Measurements from ENCODE around the gene UBAC2.

UBAC2 gene

DNA sequence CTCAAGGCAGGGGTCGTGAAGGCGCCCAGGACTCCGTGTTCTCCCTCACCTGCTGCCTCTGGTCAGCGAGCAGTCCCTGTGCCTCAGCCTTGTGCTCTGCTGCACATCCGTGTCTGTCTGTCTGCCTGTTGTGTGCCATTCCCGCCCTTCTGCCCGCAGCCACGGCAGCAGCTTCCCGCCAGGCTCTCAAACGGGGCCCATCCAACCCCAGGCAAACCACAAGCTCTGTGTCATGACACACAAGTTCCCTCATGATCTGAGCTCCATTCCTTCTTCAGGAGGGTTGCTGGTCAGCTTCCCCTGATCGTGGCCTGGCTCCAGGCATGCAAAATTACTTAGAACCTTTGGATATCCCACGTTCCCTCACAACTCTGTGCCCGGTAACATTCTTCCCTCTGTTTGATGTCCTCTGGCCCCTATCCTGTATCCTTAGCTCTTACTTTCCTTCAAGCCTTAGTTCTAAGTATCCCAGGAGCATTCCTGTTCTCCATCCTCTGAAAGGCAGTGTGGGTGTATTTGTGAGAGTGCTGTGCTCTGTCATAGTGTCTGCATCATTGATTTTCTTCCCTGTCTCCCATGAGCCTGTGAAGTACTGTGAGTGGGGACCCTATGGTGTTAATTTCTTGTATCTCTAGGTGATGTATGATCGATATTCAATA is 103.3 kb downstream of the UBAC2 start:
- Histone ChIP-seq H3K4me1 (ENCODE audit: control insufficient read depth, insufficient read depth, low read length, poor library complexity, severe bottlenecking) (peaks cover 15% of the 10 kb centered on the region), H3K36me3 (ENCODE audit: control insufficient read depth, insufficient read depth, low read length) (no peaks in the 10 kb centered on the region), H3K9me3 (ENCODE audit: control insufficient read depth, low read length) (no peaks in the 10 kb centered on the region), H3K4me3 (ENCODE audit: extremely low read depth, insufficient read depth, low read length, poor library complexity, severe bottlenecking) (no peak overlapping the region), H3K27ac (ENCODE audit: low read depth, low read length, severe bottlenecking) (no peak overlapping the region)
- 95% methylated on average over 8 to 13 of the region's 14 CpGs for WGBS, 2 experiments (ENCODE audit: insufficient coverage in 2 of 2)

DNA sequence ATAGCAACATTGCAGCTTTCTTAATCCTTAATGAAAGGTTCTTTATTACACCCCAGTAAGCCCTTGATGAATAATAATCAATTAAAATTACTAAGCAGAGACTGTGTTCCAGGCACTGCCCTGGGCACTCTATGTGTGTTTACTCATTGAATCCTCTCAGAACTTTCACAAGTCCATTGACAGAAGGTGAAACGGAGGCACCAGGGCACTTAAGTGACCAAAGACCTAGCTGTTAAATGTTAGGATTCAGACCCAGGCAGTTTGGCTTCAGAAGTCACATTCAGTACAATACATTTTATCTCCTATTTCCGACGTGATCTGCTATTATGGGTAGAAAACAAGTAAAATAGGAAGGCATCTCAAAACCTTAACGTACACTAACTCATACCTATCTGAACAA is 103.9 kb downstream of the UBAC2 start:
- Histone ChIP-seq H3K27ac (ENCODE audit: low read depth, low read length, severe bottlenecking) (no peak overlapping the region), H3K9me3 (ENCODE audit: control insufficient read depth, low read length) (no peaks in the 10 kb centered on the region), H3K4me3 (ENCODE audit: extremely low read depth, insufficient read depth, low read length, poor library complexity, severe bottlenecking) (no peak overlapping the region), H3K4me1 (ENCODE audit: control insufficient read depth, insufficient read depth, low read length, poor library complexity, severe bottlenecking) (peaks cover 15% of the 10 kb centered on the region), H3K36me3 (ENCODE audit: control insufficient read depth, insufficient read depth, low read length) (no peaks in the 10 kb centered on the region)
- WGBS, 2 experiments (ENCODE audit: insufficient coverage in 2 of 2): 83 to 100% methylated on average over 1 of the region's 4 CpGs

DNA sequence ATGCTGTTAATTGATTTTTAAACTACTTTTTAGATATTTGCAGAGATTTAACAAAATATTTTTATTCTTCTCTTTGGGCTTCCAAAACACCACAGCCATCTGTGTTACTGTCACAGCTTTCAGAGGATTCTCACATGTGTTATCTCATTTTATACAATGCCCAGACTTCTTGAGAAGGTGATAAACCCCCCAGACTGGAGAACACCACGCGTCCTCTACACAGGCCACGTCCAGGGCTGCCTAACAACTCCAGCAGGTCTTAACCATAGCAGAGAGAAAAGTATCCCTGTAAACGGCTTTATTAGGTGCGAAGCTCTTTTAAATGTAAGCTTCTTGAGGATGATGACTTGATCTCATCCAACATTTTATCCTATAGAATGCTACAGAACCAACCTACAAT is 104.5 kb downstream of the UBAC2 start:
- Histone ChIP-seq H3K4me3 (ENCODE audit: extremely low read depth, insufficient read depth, low read length, poor library complexity, severe bottlenecking) (no peak overlapping the region), H3K27ac (ENCODE audit: low read depth, low read length, severe bottlenecking) (no peak overlapping the region), H3K9me3 (ENCODE audit: control insufficient read depth, low read length) (no peaks in the 10 kb centered on the region), H3K4me1 (ENCODE audit: control insufficient read depth, insufficient read depth, low read length, poor library complexity, severe bottlenecking) (peaks cover 15% of the 10 kb centered on the region), H3K36me3 (ENCODE audit: control insufficient read depth, insufficient read depth, low read length) (no peaks in the 10 kb centered on the region)
- WGBS, 2 experiments (ENCODE audit: insufficient coverage in 2 of 2): 100% methylated on average over 1 of the region's 5 CpGs

DNA sequence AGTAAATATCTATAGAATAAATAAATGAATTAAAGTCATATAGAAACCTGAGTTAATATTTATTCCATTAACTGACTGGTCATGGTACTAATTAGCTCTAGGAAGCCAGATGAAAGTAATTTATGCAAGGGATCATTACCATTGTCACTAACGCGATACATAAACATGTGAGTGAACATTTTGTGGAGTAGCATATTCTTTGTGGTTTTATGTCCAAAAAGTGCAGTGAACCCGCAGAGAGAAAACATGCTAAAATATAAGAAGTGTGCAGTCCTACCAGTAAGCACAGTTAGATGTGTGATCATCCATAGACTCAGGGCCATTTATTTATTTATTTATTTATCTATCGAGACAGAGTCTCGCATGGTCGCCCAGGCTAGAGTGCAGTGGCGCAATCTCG is 104.9 kb downstream of the UBAC2 start:
- WGBS, 2 experiments (ENCODE audit: insufficient coverage in 2 of 2): 91 to 99% methylated on average over 6 to 7 of the region's 8 CpGs
- H3K27ac ChIP-seq (ENCODE audit: low read depth, low read length, severe bottlenecking): no peak overlapping the region
- peaks cover 15% of the 10 kb centered on the region for H3K4me1 ChIP-seq (ENCODE audit: control insufficient read depth, insufficient read depth, low read length, poor library complexity, severe bottlenecking)
- no peaks in the 10 kb centered on the region for H3K36me3 ChIP-seq (ENCODE audit: control insufficient read depth, insufficient read depth, low read length)
- no peak overlapping the region for H3K4me3 ChIP-seq (ENCODE audit: extremely low read depth, insufficient read depth, low read length, poor library complexity, severe bottlenecking)
- H3K9me3 ChIP-seq (ENCODE audit: control insufficient read depth, low read length): no peaks in the 10 kb centered on the region

DNA sequence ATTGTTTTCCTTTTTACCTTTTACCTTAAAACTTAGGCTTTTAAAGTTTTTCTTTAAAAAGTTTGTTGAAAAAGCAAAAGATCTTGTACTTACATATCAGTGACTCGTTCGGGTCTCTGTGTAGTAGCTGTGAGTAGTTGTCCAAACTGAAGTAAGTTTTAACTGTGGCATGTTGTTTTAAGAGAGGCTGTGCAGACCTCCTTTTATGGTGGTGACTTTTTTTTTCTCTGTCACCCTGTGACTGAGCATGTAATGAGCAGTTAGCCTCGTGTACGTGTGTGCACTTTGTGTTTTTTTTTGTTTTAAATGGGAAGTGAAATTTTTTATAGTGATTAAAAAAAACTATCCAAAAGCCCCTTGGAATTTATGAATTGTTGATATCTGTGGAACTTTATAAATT is 106.6 kb downstream of the UBAC2 start, which contains the start of gene GPR183:
GPR183 (minus strand) TSS at position 153 of the 400 bp plus-strand sequence. CDS start 11,254 bp downstream, outside the sequence.
- Histone ChIP-seq H3K4me1 (ENCODE audit: control insufficient read depth, insufficient read depth, low read length, poor library complexity, severe bottlenecking) (peaks cover 18% of the 10 kb centered on the region), H3K4me3 (ENCODE audit: extremely low read depth, insufficient read depth, low read length, poor library complexity, severe bottlenecking) (no peak within 1 kb of the TSS), H3K36me3 (ENCODE audit: control insufficient read depth, insufficient read depth, low read length) (no peaks in the 10 kb centered on the region), H3K9me3 (ENCODE audit: control insufficient read depth, low read length) (no peaks in the 10 kb centered on the region), H3K27ac (ENCODE audit: low read depth, low read length, severe bottlenecking) (peak within 1 kb of the TSS; percentile 85)
- 60 to 67% methylated on average over 2 of the region's 4 CpGs for WGBS, 2 experiments (ENCODE audit: insufficient coverage in 2 of 2)

DNA sequence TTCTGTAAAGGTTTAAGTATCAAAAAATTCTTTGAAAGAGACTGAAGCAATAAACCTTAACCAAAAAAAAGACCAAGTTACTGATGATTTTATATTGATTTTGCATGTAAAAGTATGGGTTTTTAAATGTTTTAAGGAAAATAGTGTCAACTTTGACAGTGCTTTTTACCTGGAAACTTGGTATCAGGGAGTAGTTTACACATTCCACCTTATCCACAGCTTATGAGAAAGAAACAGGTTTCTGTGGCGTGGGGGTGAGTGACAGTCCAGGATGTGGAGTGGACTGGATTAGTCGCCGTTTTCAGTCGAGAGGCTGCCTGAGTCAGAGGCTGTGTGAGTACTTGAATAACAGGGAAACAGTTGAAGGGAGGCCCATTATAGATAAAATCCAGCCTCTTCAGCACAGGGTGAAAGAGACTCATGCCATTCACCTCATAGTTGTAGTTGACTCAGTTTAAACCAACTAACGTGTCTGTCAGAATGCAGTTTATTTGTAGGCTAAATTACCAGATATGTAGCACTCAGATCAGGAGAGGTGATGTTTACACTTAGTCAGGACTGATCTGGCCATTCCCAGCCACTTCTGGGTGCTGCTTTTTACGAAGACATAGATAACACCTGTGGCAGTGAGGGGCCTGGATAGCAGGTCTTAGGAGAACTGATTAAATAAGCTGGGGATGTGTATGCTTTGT is 107.1 kb downstream of the UBAC2 start:
- Histone ChIP-seq H3K4me1 (ENCODE audit: control insufficient read depth, insufficient read depth, low read length, poor library complexity, severe bottlenecking) (peaks cover 18% of the 10 kb centered on the region), H3K9me3 (ENCODE audit: control insufficient read depth, low read length) (no peaks in the 10 kb centered on the region), H3K4me3 (ENCODE audit: extremely low read depth, insufficient read depth, low read length, poor library complexity, severe bottlenecking) (no peak overlapping the region), H3K27ac (ENCODE audit: low read depth, low read length, severe bottlenecking) (peak overlapping the region; percentile 85), H3K36me3 (ENCODE audit: control insufficient read depth, insufficient read depth, low read length) (no peaks in the 10 kb centered on the region)
- WGBS, 2 experiments (ENCODE audit: insufficient coverage in 2 of 2): 44 to 47% methylated on average over 3 to 4 of the region's 6 CpGs

DNA sequence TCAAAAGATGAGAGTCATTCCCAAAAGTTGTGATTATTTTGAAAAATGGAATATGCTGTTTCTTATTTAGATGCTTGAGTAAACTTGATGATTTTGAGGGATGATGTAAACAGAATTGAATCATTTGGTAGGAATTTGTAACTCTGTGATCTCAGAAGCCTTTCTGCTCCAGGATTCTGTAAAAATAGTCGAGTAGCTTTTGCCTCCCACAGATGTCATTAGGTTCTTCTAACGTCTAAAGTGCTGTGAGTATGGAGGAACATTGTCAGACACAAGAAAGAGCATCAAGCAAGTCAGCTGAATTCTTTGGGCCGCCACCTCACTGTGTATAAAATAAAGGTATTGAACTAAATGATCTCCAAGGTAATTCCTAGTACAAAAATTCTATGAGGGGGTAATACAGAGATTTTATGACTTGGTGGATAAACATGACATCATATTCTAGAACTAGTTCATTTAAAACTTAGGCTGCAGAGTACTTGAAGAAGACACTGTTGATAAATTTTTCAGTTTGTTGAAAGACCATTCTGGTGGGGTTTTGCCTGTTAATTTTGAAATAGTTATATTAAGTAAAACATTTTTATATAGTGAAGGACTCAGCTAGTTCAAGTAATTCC is 107.9 kb downstream of the UBAC2 start:
- H3K27ac ChIP-seq (ENCODE audit: low read depth, low read length, severe bottlenecking): peak overlapping the region; percentile 85

DNA sequence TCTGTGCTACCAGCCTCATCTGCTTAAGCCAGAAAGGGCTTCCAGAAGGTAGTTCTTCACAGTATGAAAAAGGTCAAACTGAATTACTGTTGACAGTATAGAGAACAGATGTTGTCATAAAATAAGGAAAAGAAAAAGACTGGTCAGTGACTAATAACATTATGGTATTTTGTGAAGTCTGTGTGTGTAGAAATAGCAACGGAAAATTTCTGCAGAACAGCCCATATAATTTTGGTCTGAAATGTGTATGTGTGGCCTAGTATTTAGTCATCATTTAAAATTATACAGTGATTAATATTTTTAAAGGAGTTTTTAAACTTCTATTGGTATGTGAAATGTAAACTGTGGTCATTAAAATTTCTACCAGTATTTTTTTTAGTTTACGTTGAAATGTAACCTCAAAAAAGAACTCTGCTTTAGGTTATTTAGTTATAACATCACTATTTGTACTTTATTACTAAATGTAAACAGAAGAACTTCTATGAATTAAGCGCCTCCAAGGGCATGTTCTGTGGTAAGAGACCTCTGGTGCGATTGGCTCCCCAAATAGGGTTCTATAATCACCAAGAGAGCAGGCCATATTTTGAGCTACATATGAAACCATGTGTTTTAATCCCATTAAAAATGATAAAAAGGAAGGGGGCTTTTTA is 109.9 kb downstream of the UBAC2 start:
- H3K36me3 ChIP-seq (ENCODE audit: control insufficient read depth, insufficient read depth, low read length): peaks cover 9% of the 10 kb centered on the region
- H3K4me1 ChIP-seq (ENCODE audit: control insufficient read depth, insufficient read depth, low read length, poor library complexity, severe bottlenecking): peaks cover 18% of the 10 kb centered on the region
- 40% methylated on average over 1 of the region's 4 CpGs; no CpG with 5 or more reads in 1 of the 2 experiments for WGBS, 2 experiments (ENCODE audit: insufficient coverage in 2 of 2)
- H3K9me3 ChIP-seq (ENCODE audit: control insufficient read depth, low read length): no peaks in the 10 kb centered on the region
- H3K4me3 ChIP-seq (ENCODE audit: extremely low read depth, insufficient read depth, low read length, poor library complexity, severe bottlenecking): no peak overlapping the region
- no peak overlapping the region for H3K27ac ChIP-seq (ENCODE audit: low read depth, low read length, severe bottlenecking)

More for the DNA sequence above, 107.9 kb downstream of the UBAC2 start:
- 92 to 93% methylated on average over 2 of the region's 3 CpGs for WGBS, 2 experiments (ENCODE audit: insufficient coverage in 2 of 2)
- Histone ChIP-seq H3K4me3 (ENCODE audit: extremely low read depth, insufficient read depth, low read length, poor library complexity, severe bottlenecking) (no peak overlapping the region), H3K36me3 (ENCODE audit: control insufficient read depth, insufficient read depth, low read length) (no peaks in the 10 kb centered on the region), H3K9me3 (ENCODE audit: control insufficient read depth, low read length) (no peaks in the 10 kb centered on the region), H3K4me1 (ENCODE audit: control insufficient read depth, insufficient read depth, low read length, poor library complexity, severe bottlenecking) (peaks cover 18% of the 10 kb centered on the region)

DNA sequence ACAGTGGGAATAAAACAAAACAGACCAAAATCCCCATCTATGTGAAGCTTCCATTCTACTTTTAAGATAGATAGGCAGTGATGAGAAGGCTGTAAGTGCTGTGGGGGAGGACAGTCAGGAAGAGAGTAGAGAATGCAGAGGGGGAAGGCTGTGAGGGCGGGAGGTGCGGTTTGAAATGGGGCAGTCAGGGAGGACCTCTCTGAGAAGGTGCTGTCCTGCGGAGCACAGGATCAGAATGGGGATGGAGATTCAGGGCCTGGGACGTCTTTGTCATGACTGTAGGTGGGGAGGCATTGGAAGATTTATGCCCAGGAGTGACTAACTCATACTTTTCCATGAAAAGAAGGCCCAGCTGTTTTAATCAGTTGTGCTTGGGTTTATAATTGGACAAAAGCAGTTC is 110.5 kb downstream of the UBAC2 start:
- no peak overlapping the region for H3K4me3 ChIP-seq (ENCODE audit: extremely low read depth, insufficient read depth, low read length, poor library complexity, severe bottlenecking)
- H3K36me3 ChIP-seq (ENCODE audit: control insufficient read depth, insufficient read depth, low read length): peaks cover 13% of the 10 kb centered on the region
- no peak overlapping the region for H3K27ac ChIP-seq (ENCODE audit: low read depth, low read length, severe bottlenecking)
- WGBS, 2 experiments (ENCODE audit: insufficient coverage in 2 of 2): 73% methylated on average over 4 of the region's 4 CpGs; no CpG with 5 or more reads in 1 of the 2 experiments
- no peaks in the 10 kb centered on the region for H3K9me3 ChIP-seq (ENCODE audit: control insufficient read depth, low read length)
- peaks cover 18% of the 10 kb centered on the region for H3K4me1 ChIP-seq (ENCODE audit: control insufficient read depth, insufficient read depth, low read length, poor library complexity, severe bottlenecking)

DNA sequence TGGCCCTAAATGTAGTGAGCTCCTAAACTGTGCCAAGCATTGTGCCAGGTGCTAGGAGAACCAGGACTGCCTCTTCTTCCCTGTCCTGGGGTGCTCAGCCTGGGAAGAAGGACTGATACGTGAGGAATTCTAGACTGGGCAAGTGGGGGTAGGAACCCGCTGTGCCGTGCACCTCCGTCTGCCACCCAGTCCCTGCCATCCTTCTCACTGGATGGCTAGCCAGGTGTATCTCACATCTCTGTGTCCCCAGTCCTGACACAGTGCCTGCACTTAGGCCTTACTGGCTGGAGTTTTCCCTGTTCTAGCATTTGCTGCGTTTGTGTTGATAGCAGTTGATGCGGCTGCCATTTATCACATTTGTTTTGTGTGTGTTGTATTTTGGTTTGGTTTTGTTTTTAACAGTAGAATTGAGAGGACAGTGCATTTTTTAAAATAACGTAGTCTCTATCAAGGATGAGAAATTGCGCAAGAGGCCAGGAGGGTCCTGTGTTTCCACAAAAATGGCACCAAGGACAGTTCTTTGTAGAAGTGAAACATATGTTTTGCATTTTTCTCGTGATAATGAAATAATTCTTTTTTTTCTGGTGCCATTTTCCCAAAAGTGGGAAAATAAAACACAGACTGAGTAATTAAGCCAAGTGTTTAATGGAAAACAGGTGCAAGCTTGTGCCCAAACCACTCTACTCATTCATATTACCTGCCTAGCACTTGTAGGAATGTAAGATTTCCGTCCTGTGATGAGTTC is 111.3 kb downstream of the UBAC2 start:
- H3K36me3 ChIP-seq (ENCODE audit: control insufficient read depth, insufficient read depth, low read length): peaks cover 16% of the 10 kb centered on the region
- H3K4me3 ChIP-seq (ENCODE audit: extremely low read depth, insufficient read depth, low read length, poor library complexity, severe bottlenecking): no peak overlapping the region
- no peak overlapping the region for H3K27ac ChIP-seq (ENCODE audit: low read depth, low read length, severe bottlenecking)
- no peaks in the 10 kb centered on the region for H3K9me3 ChIP-seq (ENCODE audit: control insufficient read depth, low read length)
- H3K4me1 ChIP-seq (ENCODE audit: control insufficient read depth, insufficient read depth, low read length, poor library complexity, severe bottlenecking): peaks cover 18% of the 10 kb centered on the region
- WGBS, 2 experiments (ENCODE audit: insufficient coverage in 2 of 2): 95% methylated on average over 7 to 9 of the region's 10 CpGs

All from mesodermal cell (in vitro differentiated cells).